Mesenchymal stem cell (in vitro differentiated cells and primary cell): ENCODE results near the gene ZSCAN21.
A peak's percentile ranks its signal among the peaks of the same experiment; 100 is the strongest.

Source experiments
- DNase-seq: peaks from one replicate; pipeline ENCODE4 v3.0.0-alpha.2; 2013
- H2AFZ ChIP-seq: one replicate; pipeline ENCODE4 v1.6.1; 2013; ENCODE audit warnings: low read depth, mild to moderate bottlenecking, control low read depth, inconsistent platforms, low read length, moderate library complexity
- H2AK5ac ChIP-seq: 2 replicates; pipeline ENCODE4 v1.6.1; 2013; ENCODE audit warnings: low read length, moderate library complexity, mild to moderate bottlenecking, inconsistent platforms; ENCODE audit not compliant: severe bottlenecking
- H2BK120ac ChIP-seq: one replicate; pipeline ENCODE4 v1.6.1; 2013; ENCODE audit warnings: low read depth, mild to moderate bottlenecking, inconsistent platforms, low read length, moderate library complexity
- H2BK12ac ChIP-seq, 2 experiments: one replicate each; pipeline ENCODE4 v1.6.1; 2013; ENCODE audit warnings: inconsistent platforms in 2 of 2, low read length in 2 of 2, mild to moderate bottlenecking in 2 of 2, moderate library complexity in 2 of 2, control low read depth in 1 of 2
- H2BK15ac ChIP-seq: one replicate; pipeline ENCODE4 v1.6.1; 2013; ENCODE audit warnings: mild to moderate bottlenecking, low read depth, inconsistent platforms; ENCODE audit not compliant: poor library complexity, severe bottlenecking
- H2BK5ac ChIP-seq: 2 replicates; pipeline ENCODE4 v1.6.1; 2013; ENCODE audit warnings: low read depth, mild to moderate bottlenecking, low read length, control low read depth, inconsistent platforms; ENCODE audit not compliant: poor library complexity, severe bottlenecking
- H3K14ac ChIP-seq, 2 experiments: one replicate each; pipeline ENCODE4 v1.6.1; 2013; ENCODE audit warnings: inconsistent platforms in 2 of 2, low read length in 2 of 2, control low read depth in 1 of 2, mild to moderate bottlenecking in 1 of 2, moderate library complexity in 1 of 2
- H3K18ac ChIP-seq, 2 experiments: one replicate each; pipeline ENCODE4 v1.6.1; 2013; ENCODE audit warnings: inconsistent platforms in 2 of 2, low read length in 2 of 2, control low read depth in 1 of 2, low read depth in 1 of 2, mild to moderate bottlenecking in 1 of 2
- H3K23ac ChIP-seq, 2 experiments: one replicate each; pipeline ENCODE4 v1.6.1; 2013; ENCODE audit warnings: inconsistent platforms in 2 of 2, low read length in 2 of 2, mild to moderate bottlenecking in 2 of 2, moderate library complexity in 2 of 2, control low read depth in 1 of 2
- H3K27ac ChIP-seq: 2 replicates; pipeline ENCODE4 v1.5.1; 2013; ENCODE audit warnings: mild to moderate bottlenecking, moderate library complexity, low read length, control low read depth, inconsistent platforms; ENCODE audit not compliant: poor library complexity, severe bottlenecking
- H3K27me3 ChIP-seq, 2 experiments: 2 replicates each; pipeline versions ENCODE4 v1.6.1 to v1.7.0; 2013; ENCODE audit warnings: low read length in 2 of 2, mild to moderate bottlenecking in 2 of 2, moderate library complexity in 2 of 2, control low read depth in 1 of 2, inconsistent platforms in 1 of 2; ENCODE audit not compliant: control insufficient read depth in 1 of 2, insufficient read depth in 1 of 2
- H3K36me3 ChIP-seq, 2 experiments: 2 replicates each; pipeline versions ENCODE4 v1.6.1 to v1.7.0; 2013; ENCODE audit warnings: low read length in 2 of 2, control low read depth in 1 of 2, inconsistent platforms in 1 of 2, low read depth in 1 of 2, mild to moderate bottlenecking in 1 of 2; ENCODE audit not compliant: insufficient read depth in 2 of 2, control insufficient read depth in 1 of 2
- H3K4ac ChIP-seq, 2 experiments: one replicate each; pipeline ENCODE4 v1.6.1; 2013; ENCODE audit warnings: inconsistent platforms in 2 of 2, low read length in 2 of 2, mild to moderate bottlenecking in 2 of 2, moderate library complexity in 2 of 2, control low read depth in 1 of 2, low read depth in 1 of 2
- H3K4me1 ChIP-seq: 2 replicates; pipeline ENCODE4 v1.6.1; 2013; ENCODE audit warnings: low read depth, low read length, control low read depth; ENCODE audit not compliant: control insufficient read depth, insufficient read depth
- H3K4me2 ChIP-seq: 2 replicates; pipeline ENCODE4 v1.6.1; 2013; ENCODE audit warnings: low read length, mild to moderate bottlenecking, inconsistent platforms; ENCODE audit not compliant: poor library complexity, severe bottlenecking
- H3K4me3 ChIP-seq, 2 experiments: 2 replicates each; pipeline versions ENCODE4 v1.5.1 to v1.7.0; 2013; ENCODE audit warnings: low read length in 2 of 2, mild to moderate bottlenecking in 2 of 2, control low read depth in 1 of 2, low read depth in 1 of 2; ENCODE audit not compliant: insufficient read depth in 1 of 2
- H3K79me1 ChIP-seq: replicated peaks from 2 replicates; pipeline ENCODE4 v1.6.1; 2013; ENCODE audit warnings: mild to moderate bottlenecking, control low read depth, low read length, inconsistent platforms; ENCODE audit not compliant: poor library complexity, severe bottlenecking
- H3K9ac ChIP-seq: 2 replicates; pipeline ENCODE4 v1.7.0; 2013; ENCODE audit warnings: mild to moderate bottlenecking, low read length, moderate library complexity
- H3K9me3 ChIP-seq: 2 replicates; pipeline ENCODE4 v1.7.0; 2013; ENCODE audit warnings: mild to moderate bottlenecking, low read length; ENCODE audit not compliant: control insufficient read depth
- H4K8ac ChIP-seq: one replicate; pipeline ENCODE4 v1.6.1; 2013; ENCODE audit warnings: inconsistent platforms, mild to moderate bottlenecking, low read length, moderate library complexity
- H4K91ac ChIP-seq: one replicate; pipeline ENCODE4 v1.6.1; 2013; ENCODE audit warnings: mild to moderate bottlenecking, low read length, inconsistent platforms
- WGBS: methylation state at CpG from one replicate; pipeline ENCODE4 v1.1.7; 2013; ENCODE audit warnings: mixed read lengths; 5-methylcytosine and 5-hydroxymethylcytosine counted together

ZSCAN21 gene

GRCh38 chr7:100063376-100063775, 13.8 kb downstream of the ZSCAN21 start:
- Histone ChIP-seq H3K4me2 (no peak overlapping the region), H2AFZ (no peak overlapping the region), H3K79me1 (peaks cover 14% of the 10 kb centered on the region), H3K18ac (no peak overlapping the region), H2AK5ac (no peak overlapping the region), H3K14ac (no peak overlapping the region), H2BK12ac (no peak overlapping the region), H3K4me3 (no peak overlapping the region), H3K9me3 (no peaks in the 10 kb centered on the region), H2BK120ac (no peak overlapping the region), H3K23ac (no peak overlapping the region), H4K91ac (no peak overlapping the region), H3K9ac (no peak overlapping the region), H3K4ac (no peak overlapping the region), H3K27ac (no peak overlapping the region), H4K8ac (no peak overlapping the region), H3K36me3 (peaks cover 62 to 65% of the 10 kb centered on the region in 2 experiments), H3K27me3 (no peaks in the 10 kb centered on the region), H2BK5ac (no peak overlapping the region), H3K4me1 (no peaks in the 10 kb centered on the region), H2BK15ac (no peak overlapping the region)
- 97% methylated on average over 3 of the region's 4 CpGs for WGBS
- no peak for DNase-seq

- Histone ChIP-seq H3K18ac (no peak overlapping the region), H4K91ac (no peak overlapping the region), H3K4me3 (no peak overlapping the region), H4K8ac (no peak overlapping the region), H3K27me3 (no peaks in the 10 kb centered on the region), H3K4ac (no peak overlapping the region), H3K4me2 (no peak overlapping the region), H3K9me3 (no peaks in the 10 kb centered on the region), H2BK12ac (no peak overlapping the region), H3K14ac (no peak overlapping the region), H3K4me1 (no peaks in the 10 kb centered on the region), H2AFZ (no peak overlapping the region), H2BK15ac (no peak overlapping the region), H2BK120ac (no peak overlapping the region), H3K9ac (no peak overlapping the region), H2AK5ac (no peak overlapping the region), H2BK5ac (no peak overlapping the region), H3K27ac (no peak overlapping the region), H3K36me3 (peaks cover 63 to 69% of the 10 kb centered on the region in 2 experiments), H3K23ac (no peak overlapping the region), H3K79me1 (peaks cover 13% of the 10 kb centered on the region)
- 97% methylated on average over 8 of the region's 9 CpGs for WGBS
- DNase-seq, result no peak
Observed at GRCh38 chr7:100064162-100064561, 14.6 kb downstream of the ZSCAN21 start.

GRCh38 chr7:100065452-100066186, 16.0 kb downstream of the ZSCAN21 start:
- 38% methylated on average over 8 of the region's 8 CpGs for WGBS
- no peak overlapping the region for H2BK15ac ChIP-seq

GRCh38 chr7:100066953-100067352, 17.4 kb downstream of the ZSCAN21 start:
- peaks cover 23% of the 10 kb centered on the region for H3K9me3 ChIP-seq

More at GRCh38 chr7:100065452-100066186, 16.0 kb downstream of the ZSCAN21 start:
- H3K36me3 ChIP-seq, result peaks cover 67 to 75% of the 10 kb centered on the region in 2 experiments
- H4K8ac ChIP-seq, result peak overlapping the region; percentile 45
- peak overlapping the region; percentile 34 for H3K9ac ChIP-seq
- peak; percentile 98 for DNase-seq
- no peak overlapping the region for H4K91ac ChIP-seq
- H3K4me1 ChIP-seq, result no peaks in the 10 kb centered on the region
- no peak overlapping the region for H2BK120ac ChIP-seq
- H3K79me1 ChIP-seq, result peaks cover 16% of the 10 kb centered on the region
- peak overlapping the region in 1 of 2 experiments; percentile 20 for H3K4me3 ChIP-seq
- H2BK12ac ChIP-seq, result peak overlapping the region in 1 of 2 experiments; percentile 21
- peak overlapping the region; percentile 52 to 86 for H3K18ac ChIP-seq
- no peak overlapping the region for H3K23ac ChIP-seq
- H3K9me3 ChIP-seq, result peaks cover 10% of the 10 kb centered on the region
- peak overlapping the region in 1 of 2 experiments; percentile 24 for H3K4ac ChIP-seq
- no peak overlapping the region for H3K4me2 ChIP-seq
- no peak overlapping the region for H2AFZ ChIP-seq
- no peaks in the 10 kb centered on the region for H3K27me3 ChIP-seq
- H3K14ac ChIP-seq, result no peak overlapping the region
- no peak overlapping the region for H2BK5ac ChIP-seq
- no peak overlapping the region for H2AK5ac ChIP-seq
- no peak overlapping the region for H3K27ac ChIP-seq

More at GRCh38 chr7:100066953-100067352, 17.4 kb downstream of the ZSCAN21 start:
- no peak overlapping the region for H2BK15ac ChIP-seq
- no peak overlapping the region for H3K9ac ChIP-seq
- WGBS, result 92% methylated on average over 7 of the region's 7 CpGs
- no peak overlapping the region for H3K27ac ChIP-seq
- H3K36me3 ChIP-seq, result peaks cover 69 to 76% of the 10 kb centered on the region in 2 experiments
- no peak overlapping the region for H2BK5ac ChIP-seq
- H2AFZ ChIP-seq, result no peak overlapping the region
- no peak overlapping the region for H4K91ac ChIP-seq
- H3K4me1 ChIP-seq, result no peaks in the 10 kb centered on the region
- H4K8ac ChIP-seq, result no peak overlapping the region
- H3K4me2 ChIP-seq, result no peak overlapping the region
- H3K18ac ChIP-seq, result no peak overlapping the region
- peaks cover 21% of the 10 kb centered on the region for H3K79me1 ChIP-seq
- no peak overlapping the region for H3K4me3 ChIP-seq
- H3K23ac ChIP-seq, result no peak overlapping the region
- no peak overlapping the region for H2BK120ac ChIP-seq
- H2BK12ac ChIP-seq, result no peak overlapping the region
- no peaks in the 10 kb centered on the region for H3K27me3 ChIP-seq
- no peak overlapping the region for H3K4ac ChIP-seq
- H3K14ac ChIP-seq, result no peak overlapping the region
- no peak overlapping the region for H2AK5ac ChIP-seq
- DNase-seq, result no peak
